ENCODE measurements around the gene RHEX. TPM values are rescaled to one million over a fixed set of nuclear protein-coding genes. Genes with fewer than 3 reads are reported as not detected.

The RHEX gene
- total RNA-seq, 2 experiments from 2014 or later, result not detected

GRCh38 chr1:206022766-206023165 lies 30.2 kb upstream of the RHEX start:
- Histone ChIP-seq H3K36me3 (ENCODE audit: insufficient read depth, low read length) (no peaks in the 10 kb centered on the region), H3K9me3 (ENCODE audit: control insufficient read depth in 1 of 2, insufficient read depth in 1 of 2, low read length in 2 of 2) (no peaks in the 10 kb centered on the region), H3K4me1 (ENCODE audit: insufficient read depth, low read length) (no peaks in the 10 kb centered on the region), H3K4me3 (ENCODE audit: low read length) (no peak overlapping the region), H3K27ac (ENCODE audit: low read depth in 1 of 2, low read length in 2 of 2) (no peak overlapping the region), H3K27me3 (ENCODE audit: control insufficient read depth in 1 of 2, insufficient read depth in 2 of 2, low read length in 2 of 2) (no peaks in the 10 kb centered on the region)
- ChIA-PET CTCF (no interaction called here), POLR2A (no interaction called here)
- no peak for TF ChIP-seq CTCF (IDR thresholded peaks at IDR 0.05)
- Mint-ChIP-seq H3K36me3 (ENCODE audit: low read depth) (no peaks in the 10 kb centered on the region), H3K4me1 (ENCODE audit: low read depth) (no peaks in the 10 kb centered on the region), H3K4me3 (no peak overlapping the region), H3K9me3 (no peaks in the 10 kb centered on the region), H3K27me3 (no peaks in the 10 kb centered on the region), H3K27ac (no peak overlapping the region)
- DNase-seq, result no peak
- ATAC-seq (ENCODE audit: poor library complexity), result no peak
- intact Hi-C loops (cut with DNase I, micrococcal nuclease), result no loop called here

GRCh38 chr1:206023695-206024094 lies 29.3 kb upstream of the RHEX start, which contains the start of gene CTSE:
Gene CTSE (minus strand): TSS chr1:206023895. CDS start chr1:206023791, 104 bp downstream.
- H3K36me3 Mint-ChIP-seq (ENCODE audit: low read depth), result no peaks in the 10 kb centered on the region
- intact Hi-C loops (cut with DNase I, micrococcal nuclease), result no loop called here
- Histone ChIP-seq H3K27me3 (ENCODE audit: control insufficient read depth in 1 of 2, insufficient read depth in 2 of 2, low read length in 2 of 2) (no peaks in the 10 kb centered on the region), H3K9me3 (ENCODE audit: control insufficient read depth in 1 of 2, insufficient read depth in 1 of 2, low read length in 2 of 2) (no peaks in the 10 kb centered on the region), H3K27ac (ENCODE audit: low read depth in 1 of 2, low read length in 2 of 2) (no peak within 1 kb of the TSS), H3K36me3 (ENCODE audit: insufficient read depth, low read length) (no peaks in the 10 kb centered on the region), H3K4me1 (ENCODE audit: insufficient read depth, low read length) (no peaks in the 10 kb centered on the region), H3K4me3 (ENCODE audit: low read length) (no peak within 1 kb of the TSS)
- ChIA-PET CTCF (interaction anchor here (1.2 kb wide), 1 partner anchor 79 kb away, joined by 4 read pairs; no protein-coding TSS in a partner anchor), POLR2A (no interaction called here)
- H3K4me3 Mint-ChIP-seq, result no peak within 1 kb of the TSS
- TF ChIP-seq CTCF (IDR thresholded peaks at IDR 0.05), result no peak
- no peak for ATAC-seq (ENCODE audit: poor library complexity)
- H3K9me3 Mint-ChIP-seq, result no peaks in the 10 kb centered on the region
- no peaks in the 10 kb centered on the region for H3K4me1 Mint-ChIP-seq (ENCODE audit: low read depth)
- DNase-seq, result no peak
- H3K27me3 Mint-ChIP-seq, result peaks cover 3% of the 10 kb centered on the region
- H3K27ac Mint-ChIP-seq, result no peak within 1 kb of the TSS

- ATAC-seq (ENCODE audit: poor library complexity), result no peak
- no peak for TF ChIP-seq CTCF (IDR thresholded peaks at IDR 0.05)
- Histone ChIP-seq H3K4me3 (ENCODE audit: low read length) (no peak overlapping the region), H3K9me3 (ENCODE audit: control insufficient read depth in 1 of 2, insufficient read depth in 1 of 2, low read length in 2 of 2) (no peaks in the 10 kb centered on the region), H3K4me1 (ENCODE audit: insufficient read depth, low read length) (no peaks in the 10 kb centered on the region), H3K27me3 (ENCODE audit: control insufficient read depth in 1 of 2, insufficient read depth in 2 of 2, low read length in 2 of 2) (no peaks in the 10 kb centered on the region), H3K36me3 (ENCODE audit: insufficient read depth, low read length) (no peaks in the 10 kb centered on the region), H3K27ac (ENCODE audit: low read depth in 1 of 2, low read length in 2 of 2) (no peak overlapping the region)
- no peak overlapping the region for H3K4me3 Mint-ChIP-seq
- no peak for DNase-seq
- no peaks in the 10 kb centered on the region for H3K36me3 Mint-ChIP-seq (ENCODE audit: low read depth)
- no peaks in the 10 kb centered on the region for H3K4me1 Mint-ChIP-seq (ENCODE audit: low read depth)
- peaks cover 7% of the 10 kb centered on the region for H3K27me3 Mint-ChIP-seq
- CTCF ChIA-PET, result no interaction called here
- POLR2A ChIA-PET, result no interaction called here
- no peak overlapping the region for H3K27ac Mint-ChIP-seq
- no peaks in the 10 kb centered on the region for H3K9me3 Mint-ChIP-seq
- intact Hi-C loops (cut with DNase I, micrococcal nuclease), result no loop called here
Observed at GRCh38 chr1:206025283-206025820, 27.6 kb upstream of the RHEX start.
